Measurements from ENCODE around the gene ADI1.
"Not testable (repeated sequence)": the region's sequence is repeated elsewhere in the genome, so short reads cannot be mapped to it uniquely, and the experiment has no call there.

ADI1 gene

GRCh38 chr2:3504741-3505140 lies 14.6 kb downstream of the ADI1 start:
- no peak for DNase-seq (ENCODE audit: low spot score)
- no peak for TF ChIP-seq CTCF (IDR thresholded peaks at IDR 0.05; ENCODE audit: extremely low read depth, missing control alignments)

- DNase-seq (ENCODE audit: low spot score) = no peak
- TF ChIP-seq CTCF (IDR thresholded peaks at IDR 0.05; ENCODE audit: extremely low read depth, missing control alignments) = no peak
Observed at GRCh38 chr2:3503483-3503882, 15.8 kb downstream of the ADI1 start.

DNA sequence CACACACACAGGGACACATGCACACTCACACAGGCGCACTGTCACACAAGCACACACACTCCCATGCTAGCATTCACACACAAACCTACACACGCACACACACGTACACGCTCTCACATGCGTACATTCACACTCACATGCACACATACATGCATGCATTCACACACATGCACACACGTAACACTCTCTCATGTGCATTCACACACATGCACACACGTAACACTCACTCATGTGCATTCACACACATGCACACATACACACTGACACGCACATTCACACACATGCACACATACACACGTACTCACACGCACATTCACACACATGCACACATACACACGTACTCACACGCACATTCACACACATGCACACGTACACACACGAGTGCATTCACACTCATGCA lies 16.3 kb downstream of the ADI1 start:
- no peak for DNase-seq (ENCODE audit: low spot score)
- no peak for TF ChIP-seq CTCF (IDR thresholded peaks at IDR 0.05; ENCODE audit: extremely low read depth, missing control alignments)

- no peak for DNase-seq (ENCODE audit: low spot score)
- no peak for TF ChIP-seq CTCF (IDR thresholded peaks at IDR 0.05; ENCODE audit: extremely low read depth, missing control alignments)
Observed at GRCh38 chr2:3500326-3500899, 18.9 kb downstream of the ADI1 start.

GRCh38 chr2:3498783-3499394 lies 20.4 kb downstream of the ADI1 start:
- TF ChIP-seq CTCF (IDR thresholded peaks at IDR 0.05; ENCODE audit: extremely low read depth, missing control alignments) = no peak
- no peak for DNase-seq (ENCODE audit: low spot score)

GRCh38 chr2:3496708-3497080 lies 22.6 kb downstream of the ADI1 start:
- not testable (repeated sequence) for DNase-seq (ENCODE audit: low spot score)

DNA sequence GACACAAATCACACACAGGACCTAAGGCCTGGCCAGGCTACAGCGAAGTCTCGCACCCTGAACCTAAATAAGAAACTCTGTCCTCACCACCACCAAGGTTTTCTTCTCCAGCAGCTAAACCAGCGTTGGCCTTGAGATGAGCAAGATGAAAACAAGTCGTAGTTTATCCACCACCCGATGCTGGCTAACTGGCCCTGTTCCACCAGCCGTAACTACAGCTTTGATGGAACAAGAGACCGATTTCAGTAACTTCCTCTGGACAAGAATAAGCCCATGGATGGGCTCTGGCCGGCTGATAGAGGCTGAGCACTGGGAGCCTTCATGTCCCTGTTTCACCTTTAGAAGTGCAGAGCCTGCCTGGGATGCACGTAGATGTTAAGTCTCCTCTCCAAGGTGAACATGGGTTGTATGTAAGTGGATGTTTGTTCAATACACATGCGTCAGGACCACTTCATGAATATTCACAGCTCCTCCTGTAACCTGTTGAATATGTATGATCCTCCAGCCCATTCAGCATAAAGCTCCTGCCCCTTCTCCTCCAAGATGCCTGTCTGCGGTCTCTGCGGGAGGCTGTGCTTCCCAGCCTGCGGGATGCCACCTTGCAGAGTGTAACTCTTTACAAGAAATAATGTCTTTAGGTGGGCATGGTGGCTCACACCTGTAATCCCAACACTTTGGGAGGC lies 24.2 kb downstream of the ADI1 start:
- TF ChIP-seq CTCF (IDR thresholded peaks at IDR 0.05; ENCODE audit: extremely low read depth, missing control alignments) = no peak

GRCh38 chr2:3493615-3494007 lies 25.7 kb downstream of the ADI1 start:
- no peak for TF ChIP-seq CTCF (IDR thresholded peaks at IDR 0.05; ENCODE audit: extremely low read depth, missing control alignments)
- DNase-seq (ENCODE audit: low spot score) = no peak

More for the DNA sequence above, 24.2 kb downstream of the ADI1 start:
- no peak for DNase-seq (ENCODE audit: low spot score)

All from GM20000 (cell line).